Neural crest cell (in vitro differentiated cells): ENCODE results near the gene TGM5. TPM values are rescaled to one million over a fixed set of nuclear protein-coding genes. Genes with fewer than 3 reads are reported as not detected.

Source experiments
- DNase-seq: peaks from one replicate; pipeline ENCODE4 v3.0.0; 2021; ENCODE audit warnings: low read depth, mixed read lengths, low spot score
- H3K27ac Mint-ChIP-seq: one replicate; pipeline ENCODE4 v1.8.0; 2021; ENCODE audit warnings: mild to moderate bottlenecking, mixed read lengths; ENCODE audit not compliant: unreplicated experiment
- H3K27me3 Mint-ChIP-seq: 2 replicates; pipeline ENCODE4 v1.8.0; 2021; ENCODE audit warnings: low read depth, mild to moderate bottlenecking, mixed read lengths
- H3K36me3 Mint-ChIP-seq: 2 replicates; pipeline ENCODE4 v1.8.0; 2021; ENCODE audit warnings: low read depth, mild to moderate bottlenecking, mixed read lengths
- H3K4me1 Mint-ChIP-seq: 2 replicates; pipeline ENCODE4 v1.8.0; 2021; ENCODE audit warnings: mixed read lengths
- H3K4me3 Mint-ChIP-seq: one replicate; pipeline ENCODE4 v1.8.0; 2021; ENCODE audit warnings: mild to moderate bottlenecking, mixed read lengths
- H3K9me3 Mint-ChIP-seq: 2 replicates; pipeline ENCODE4 v1.8.0; 2021; ENCODE audit warnings: mixed read lengths
- CTCF ChIP-seq: fragments of 200-600 bp; sonication (generic); conservative IDR thresholded peaks from 2 replicates; pipeline ENCODE4 v1.5.0; 2021; ENCODE audit warnings: antibody characterized with exemption, mild to moderate bottlenecking
- total RNA-seq: library from RNA; stranded (reverse); gene quantifications from 2 replicates; pipeline ENCODE4 v1.2.1, GENCODE V29; 2021

The TGM5 gene
- total RNA-seq, 1 donor from 2014 or later, result not detected

GRCh38 chr15:43250785-43251184 is 15.9 kb downstream of the TGM5 start:
- Mint-ChIP-seq H3K27me3 (peaks cover 12% of the 10 kb centered on the region), H3K27ac (no peak overlapping the region), H3K36me3 (no peaks in the 10 kb centered on the region), H3K9me3 (no peaks in the 10 kb centered on the region), H3K4me3 (no peak overlapping the region), H3K4me1 (no peaks in the 10 kb centered on the region)
- no peak for TF ChIP-seq CTCF
- DNase-seq, result no peak

- Mint-ChIP-seq H3K27me3 (peaks cover 10% of the 10 kb centered on the region), H3K36me3 (no peaks in the 10 kb centered on the region), H3K4me3 (no peak overlapping the region), H3K27ac (no peak overlapping the region), H3K9me3 (no peaks in the 10 kb centered on the region), H3K4me1 (no peaks in the 10 kb centered on the region)
- no peak for DNase-seq
- TF ChIP-seq CTCF, result no peak
These were observed 17.0 kb downstream of the TGM5 start for GRCh38 chr15:43249699-43250203.

- peaks cover 5% of the 10 kb centered on the region for H3K27me3 Mint-ChIP-seq
- no peak for DNase-seq
- TF ChIP-seq CTCF, result no peak
- H3K4me3 Mint-ChIP-seq, result no peak overlapping the region
- H3K36me3 Mint-ChIP-seq, result no peaks in the 10 kb centered on the region
- no peaks in the 10 kb centered on the region for H3K4me1 Mint-ChIP-seq
- H3K9me3 Mint-ChIP-seq, result no peaks in the 10 kb centered on the region
- H3K27ac Mint-ChIP-seq, result no peak overlapping the region
These were observed 17.5 kb downstream of the TGM5 start for GRCh38 chr15:43249236-43249635.

- no peaks in the 10 kb centered on the region for H3K36me3 Mint-ChIP-seq
- H3K4me3 Mint-ChIP-seq, result no peak overlapping the region
- no peak for TF ChIP-seq CTCF
- no peaks in the 10 kb centered on the region for H3K9me3 Mint-ChIP-seq
- no peak for DNase-seq
- no peak overlapping the region for H3K27ac Mint-ChIP-seq
- no peaks in the 10 kb centered on the region for H3K4me1 Mint-ChIP-seq
- H3K27me3 Mint-ChIP-seq, result peaks cover 9% of the 10 kb centered on the region
These were observed 20.4 kb downstream of the TGM5 start for GRCh38 chr15:43246261-43246774.

- no peaks in the 10 kb centered on the region for H3K9me3 Mint-ChIP-seq
- no peaks in the 10 kb centered on the region for H3K36me3 Mint-ChIP-seq
- no peak for TF ChIP-seq CTCF
- peaks cover 9% of the 10 kb centered on the region for H3K27me3 Mint-ChIP-seq
- H3K4me1 Mint-ChIP-seq, result no peaks in the 10 kb centered on the region
- no peak overlapping the region for H3K4me3 Mint-ChIP-seq
- H3K27ac Mint-ChIP-seq, result no peak overlapping the region
- no peak for DNase-seq
These were observed 22.6 kb downstream of the TGM5 start for GRCh38 chr15:43244092-43244491.
